GM12873 (cell line): ENCODE measurements around the gene SHC3.

Experiments
- CTCF ChIP-seq: IDR thresholded peaks from 2 replicates; pipeline ENCODE4 v1.5.1; 2012; ENCODE audit warnings: low read depth, mild to moderate bottlenecking, moderate library complexity, low read length, control low read depth; ENCODE audit not compliant: insufficient read depth; ENCODE audit errors: missing control alignments

SHC3 gene

GRCh38 chr9:88998503-88998902 is 180.1 kb downstream of the SHC3 start:
- TF ChIP-seq CTCF: no peak

- TF ChIP-seq CTCF: no peak
Measured at GRCh38 chr9:88997646-88998045, 181.0 kb downstream of the SHC3 start.

GRCh38 chr9:88996921-88997235 is 181.7 kb downstream of the SHC3 start:
- no peak for TF ChIP-seq CTCF

GRCh38 chr9:88996046-88996920 is 182.3 kb downstream of the SHC3 start:
- no peak for TF ChIP-seq CTCF

GRCh38 chr9:88995627-88996026 is 183.0 kb downstream of the SHC3 start:
- no peak for TF ChIP-seq CTCF

GRCh38 chr9:88995200-88995577 is 183.4 kb downstream of the SHC3 start:
- TF ChIP-seq CTCF: no peak

- TF ChIP-seq CTCF: no peak
Measured at GRCh38 chr9:88994469-88995199, 184.0 kb downstream of the SHC3 start.
